K562 (cell line): ENCODE results near the gene NPR3. TPM values are rescaled to one million over a fixed set of nuclear protein-coding genes. Genes with fewer than 3 reads are reported as not detected.

ENCODE experiments used
- ATAC-seq: fragments of 200-7000 bp; cut with Tn5 transposase; 3 replicates; pipeline ENCODE4 v1.9.1; 2020; ENCODE audit warnings: moderate library complexity
- BruUV-seq: library from RNA; stranded (reverse); fragments of 400-500 nt; replicated peaks from 2 replicates; lab custom pipeline; 2021; lab: Mats Ljungman, UMichigan
- CTCF ChIA-PET: fragments of 300-600 bp; formaldehyde crosslinking; extraction: SDS; loops from one replicate; lab custom pipeline; 2021; ENCODE audit warnings: low intra/inter-chr PET ratio; lab: Yijun Ruan, JAX
- POLR2A ChIA-PET: fragments of 300-600, 350-650 bp; sonication (Branson Sonifier 250); formaldehyde crosslinking; extraction: SDS; loops from one replicate; lab custom pipeline; 2021; ENCODE audit warnings: antibody characterized with exemption, inconsistent platforms; lab: Yijun Ruan, JAX
- DNase-seq, 4 experiments: peaks; one replicate each; pipeline versions ENCODE4 v3.0.0 to v3.0.0-alpha.2; 2011 to 2018; ENCODE audit warnings: low spot score in 3 of 4, mixed read lengths in 3 of 4; ENCODE audit errors: extremely low read depth in 1 of 4
- FAIRE-seq: peaks from 2 replicates; lab custom pipeline; 2011; peaks lifted over from hg19 to GRCh38; lab: Jason Lieb, UNC
- H2AFZ ChIP-seq: 2 replicates; pipeline ENCODE4 v1.6.0; 2011; ENCODE audit warnings: low read depth, low read length, control low read depth, inconsistent platforms
- H3K27ac ChIP-seq: fragments of 200-600 bp; 3 replicates; pipeline ENCODE4 v1.8.0; 2011; ENCODE audit warnings: low read depth, mild to moderate bottlenecking, control low read depth, inconsistent platforms, low read length, moderate library complexity, mixed read lengths; ENCODE audit errors: extremely low read depth
- H3K27me3 ChIP-seq, 2 experiments: fragments of 300-600 bp in 1 of 2; 2 replicates in 1 of 2; 3 replicates in 1 of 2; pipeline versions ENCODE4 v1.6.0 to v1.8.0; 2011; ENCODE audit warnings: inconsistent platforms in 2 of 2, low read length in 2 of 2, mild to moderate bottlenecking in 1 of 2, mixed read lengths in 1 of 2, moderate library complexity in 1 of 2; ENCODE audit not compliant: control insufficient read depth in 2 of 2, insufficient read depth in 2 of 2
- H3K36me3 ChIP-seq: fragments of 300-600 bp; 3 replicates; pipeline ENCODE4 v1.8.0; 2011; ENCODE audit warnings: mild to moderate bottlenecking, low read length, inconsistent platforms; ENCODE audit not compliant: control insufficient read depth, insufficient read depth
- H3K4me1 ChIP-seq, 2 experiments: fragments of 200-600 bp in 1 of 2; replicated peaks in 1 of 2; 2 replicates in 1 of 2; 3 replicates in 1 of 2; pipeline versions ENCODE4 v1.5.1 to v1.8.0; 2011; ENCODE audit warnings: inconsistent platforms in 2 of 2, low read length in 2 of 2, mild to moderate bottlenecking in 1 of 2, mixed read lengths in 1 of 2, moderate library complexity in 1 of 2; ENCODE audit not compliant: control insufficient read depth in 2 of 2, insufficient read depth in 2 of 2
- H3K4me2 ChIP-seq: 2 replicates; pipeline ENCODE4 v1.6.1; 2011; ENCODE audit warnings: low read length, control low read depth, inconsistent platforms, mixed read lengths; ENCODE audit not compliant: insufficient read depth
- H3K4me3 ChIP-seq: fragments of 200-600 bp; sonication (generic), shearing (Covaris generic); 2 replicates; pipeline ENCODE4 v1.5.1; 2016; ENCODE audit warnings: control low read depth, inconsistent platforms
- H3K79me2 ChIP-seq: fragments of 200-600 bp; 3 replicates; pipeline ENCODE4 v1.8.0; 2011; ENCODE audit warnings: low read length, inconsistent platforms; ENCODE audit not compliant: control insufficient read depth, insufficient read depth
- H3K9ac ChIP-seq, 2 experiments: 2 replicates each; pipeline versions ENCODE4 v1.6.0 to v1.6.1; 2011; ENCODE audit warnings: low read depth in 2 of 2, low read length in 2 of 2, control low read depth in 1 of 2, inconsistent platforms in 1 of 2, mild to moderate bottlenecking in 1 of 2, mixed read lengths in 1 of 2; ENCODE audit not compliant: insufficient read depth in 1 of 2
- H3K9me1 ChIP-seq: one replicate; pipeline ENCODE4 v1.6.0; 2011; ENCODE audit warnings: inconsistent platforms, mild to moderate bottlenecking, low read length, moderate library complexity; ENCODE audit not compliant: control insufficient read depth, insufficient read depth
- H3K9me3 ChIP-seq: replicated peaks from 2 replicates; pipeline ENCODE4 v1.5.1; 2011; ENCODE audit warnings: low read depth, low read length, inconsistent platforms; ENCODE audit not compliant: control insufficient read depth, insufficient read depth
- H4K20me1 ChIP-seq: replicated peaks from 2 replicates; pipeline ENCODE4 v1.6.1; 2011; ENCODE audit warnings: low read length, inconsistent platforms, mixed read lengths; ENCODE audit not compliant: control insufficient read depth, insufficient read depth
- CBX3 ChIP-seq, 2 experiments: IDR thresholded peaks; 1 replicate in 1 of 2; 2 replicates in 1 of 2; pipeline ENCODE4 v1.6.1; 2012; ENCODE audit warnings: inconsistent platforms in 2 of 2, low read length in 2 of 2, borderline replicate concordance in 1 of 2, control low read depth in 1 of 2
- CCAR2 ChIP-seq: fragments of 200-400 bp; formaldehyde crosslinking; IDR thresholded peaks from 2 replicates; pipeline ENCODE4 v1.6.1; 2017; ENCODE audit warnings: mild to moderate bottlenecking, low read depth, low read length
- FUS ChIP-seq: fragments of 200-400 bp; formaldehyde crosslinking; optimal IDR thresholded peaks from 2 replicates; pipeline ENCODE3; 2017; ENCODE audit warnings: low read depth, low read length
- IRF2 ChIP-seq: sonication (generic); formaldehyde crosslinking; IDR thresholded peaks from 2 replicates; pipeline ENCODE4 v1.8.1; 2022; ENCODE audit warnings: mild to moderate bottlenecking, missing genetic modification reagents
- KLF6 ChIP-seq: fragments of 250-450 bp; sonication (Bioruptor Pico); IDR thresholded peaks from 2 replicates; pipeline ENCODE4 v1.4.0; 2020; ENCODE audit warnings: mild to moderate bottlenecking, moderate library complexity, borderline replicate concordance
- MED1 ChIP-seq: sonication (generic); formaldehyde crosslinking; IDR thresholded peaks from 2 replicates; pipeline ENCODE4 v1.8.1; 2023; ENCODE audit warnings: missing genetic modification reagents, borderline replicate concordance
- NCOA1 ChIP-seq: fragments of 450-650 bp; IDR thresholded peaks from 2 replicates; pipeline ENCODE4 v1.6.1; 2016; ENCODE audit warnings: low read depth
- NR2F6 ChIP-seq: fragments of 450-650 bp; formaldehyde crosslinking; IDR thresholded peaks from 2 replicates; pipeline ENCODE4 v1.4.0; 2020; ENCODE audit warnings: mild to moderate bottlenecking
- NR4A1 ChIP-seq, 2 experiments: fragments of 250-450 bp in 1 of 2; fragments of 450-650 bp in 1 of 2; sonication (Bioruptor Pico) in 1 of 2; IDR thresholded peaks; 2 replicates each; pipeline versions ENCODE4 v1.4.0 to v1.6.1; 2016 to 2020; ENCODE audit warnings: mild to moderate bottlenecking in 2 of 2, missing compliant biosample characterization in 1 of 2, missing genetic modification characterization in 1 of 2, moderate library complexity in 1 of 2
- PCBP2 ChIP-seq: fragments of 200-400 bp; formaldehyde crosslinking; IDR thresholded peaks from 2 replicates; pipeline ENCODE4 v1.6.1; 2018; ENCODE audit warnings: low read length, low read depth, mild to moderate bottlenecking, moderate library complexity; ENCODE audit not compliant: poor library complexity, severe bottlenecking
- RNF2 ChIP-seq: sonication (generic); IDR thresholded peaks from 2 replicates; pipeline ENCODE4 v1.6.1; 2016
- ZNF511 ChIP-seq: sonication (generic); formaldehyde crosslinking; IDR thresholded peaks from 2 replicates; pipeline ENCODE4 v1.8.0; 2022; ENCODE audit warnings: mild to moderate bottlenecking, missing genetic modification reagents
- WGBS: fragments of 100-300 bp; shearing (Covaris generic); methylation state at CpG from one replicate; pipeline ENCODE4 v1.1.6; 2016; ENCODE audit warnings: low coverage, mixed read lengths; ENCODE audit not compliant: insufficient coverage; ENCODE audit errors: missing lambda C conversion rate; 5-methylcytosine and 5-hydroxymethylcytosine counted together
- in situ Hi-C: fragments of 300-500 bp; cut with MboI; formaldehyde crosslinking; loops from 4 replicates; pipeline ENCODE4 v1.15.0; 2018; ENCODE audit warnings: inconsistent platforms, mixed read lengths
- intact Hi-C: fragments of 100-400 bp; cut with micrococcal nuclease; formaldehyde crosslinking; loops from 2 replicates; pipeline ENCODE4 v1.14.2; 2022
- polyA plus RNA-seq, 8 experiments: library from polyadenylated mRNA; depleted of rRNA in 4 of 8; stranded (reverse) in 5 of 8; unstranded in 3 of 8; fragments of >200 nt; fragmentation: Nextera tagmentation in 2 of 8; fragmentation: Illumina TruSeq in 1 of 8; extraction: Ambion mirVana in 2 of 8; extraction: Trizol in 1 of 8; gene quantifications; 2 replicates each; pipeline versions ENCODE4 v1.2.1 to v1.2.3, GENCODE V29; 2011 to 2014; ENCODE audit warnings: inconsistent platforms in 1 of 8, missing spikeins in 1 of 8
- total RNA-seq, 7 experiments: library from RNA; depleted of rRNA in 6 of 7; stranded (reverse); fragments of >200 nt in 6 of 7; fragmentation: Illumina TruSeq in 2 of 7; extraction: Trizol in 2 of 7; gene quantifications; 2 replicates each; pipeline versions ENCODE4 v1.2.1 to v1.2.3, GENCODE V29; 2011 to 2021; ENCODE audit warnings: low replicate concordance in 1 of 7
- TF ChIP-seq, protein P1 (sequence below): fragments of 450-650 bp; formaldehyde crosslinking; IDR thresholded peaks from 2 replicates; pipeline ENCODE4 v1.4.0; 2020; ENCODE audit warnings: mild to moderate bottlenecking, mixed read lengths

Gene NPR3
- total and polyA plus RNA-seq, 9 of the 15 experiments (the other 6 are each of a cell fraction or from before 2014, with no cell fraction given) = 0.01 to 0.11 (median 0.04) TPM; not detected in 2

DNA sequence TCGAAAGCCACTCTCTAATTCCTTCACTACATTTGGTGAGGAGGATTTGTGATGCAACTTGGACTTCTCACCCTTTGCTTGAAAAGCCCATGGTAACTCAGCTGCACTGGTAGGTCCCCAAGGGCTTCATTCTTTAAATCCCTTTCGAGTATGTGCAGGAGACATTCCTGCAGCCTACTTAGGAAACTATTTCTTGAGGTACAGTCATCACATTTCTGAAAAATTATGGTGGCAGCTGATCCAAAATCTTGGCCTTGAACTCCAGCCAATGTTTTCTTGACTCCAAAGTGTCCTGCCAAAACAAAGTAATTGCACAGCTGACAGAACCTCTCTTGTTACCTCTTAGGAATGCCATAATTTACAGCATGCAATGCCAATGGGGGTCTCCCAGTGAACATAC, 99.7 kb downstream of the NPR3 start:
- POLR2A ChIA-PET = no interaction called here
- no peak for FAIRE-seq
- CTCF ChIA-PET = no interaction called here
- no peak for TF ChIP-seq NR2F6
- TF ChIP-seq CCAR2 = no peak
- no peak for TF ChIP-seq PCBP2
- no peak for TF ChIP-seq ZNF511
- TF ChIP-seq, protein P1, sequence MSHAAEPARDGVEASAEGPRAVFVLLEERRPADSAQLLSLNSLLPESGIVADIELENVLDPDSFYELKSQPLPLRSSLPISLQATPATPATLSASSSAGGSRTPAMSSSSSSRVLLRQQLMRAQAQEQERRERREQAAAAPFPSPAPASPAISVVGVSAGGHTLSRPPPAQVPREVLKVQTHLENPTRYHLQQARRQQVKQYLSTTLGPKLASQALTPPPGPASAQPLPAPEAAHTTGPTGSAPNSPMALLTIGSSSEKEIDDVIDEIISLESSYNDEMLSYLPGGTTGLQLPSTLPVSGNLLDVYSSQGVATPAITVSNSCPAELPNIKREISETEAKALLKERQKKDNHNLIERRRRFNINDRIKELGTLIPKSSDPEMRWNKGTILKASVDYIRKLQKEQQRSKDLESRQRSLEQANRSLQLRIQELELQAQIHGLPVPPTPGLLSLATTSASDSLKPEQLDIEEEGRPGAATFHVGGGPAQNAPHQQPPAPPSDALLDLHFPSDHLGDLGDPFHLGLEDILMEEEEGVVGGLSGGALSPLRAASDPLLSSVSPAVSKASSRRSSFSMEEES (CRISPR knock-in tag) = no peak
- TF ChIP-seq NCOA1 = no peak
- TF ChIP-seq CBX3 (IDR thresholded peaks at IDR 0.05; ENCODE audit: borderline replicate concordance in 1 of 2, low read length in 2 of 2) = no peak
- no peak for TF ChIP-seq RNF2
- TF ChIP-seq KLF6 (CRISPR knock-in tag) = no peak
- TF ChIP-seq MED1 = no peak
- no peak for TF ChIP-seq IRF2 (CRISPR knock-in tag)
- no peak for TF ChIP-seq FUS
- TF ChIP-seq NR4A1 (CRISPR knock-in tag; IDR thresholded peaks at IDR 0.05) = no peak
- no peak for TF ChIP-seq NR4A1 (tag; IDR thresholded peaks at IDR 0.05)

More for the DNA sequence above, 99.7 kb downstream of the NPR3 start:
- ATAC-seq (no peak), DNase-seq (no peak)
- H3K9ac ChIP-seq = no peak overlapping the region
- intact Hi-C loops = no loop called here
- no peaks in the 10 kb centered on the region for H3K36me3 ChIP-seq
- H3K4me2 ChIP-seq = no peak overlapping the region
- no peak overlapping the region for H3K4me3 ChIP-seq
- H3K79me2 ChIP-seq = no peaks in the 10 kb centered on the region
- H3K4me1 ChIP-seq = no peaks in the 10 kb centered on the region
- no peaks in the 10 kb centered on the region for H4K20me1 ChIP-seq
- no peaks in the 10 kb centered on the region for H3K27me3 ChIP-seq
- no peak overlapping the region for H2AFZ ChIP-seq
- no TSS peak for BruUV-seq
- 0% methylated on average over 2 of the region's 2 CpGs for WGBS
- in situ Hi-C loops = no loop called here
- 0 out of 2 replicates have a peak, but pooled peaks cover 2% of the 10 kb centered on the region for H3K9me3 ChIP-seq
- H3K9me1 ChIP-seq = no peaks in the 10 kb centered on the region
- H3K27ac ChIP-seq = no peak overlapping the region
